SK-N-SH treated with all-trans-retinoic acid at 6 μM for 48 hours (cell line): ENCODE results near the gene IGDCC3.

ENCODE experiments used
- ARNTL ChIP-seq: fragments of 450-650 bp; formaldehyde crosslinking; IDR thresholded peaks from 2 replicates; pipeline ENCODE4 v1.5.0; 2020; ENCODE audit warnings: low read depth, mild to moderate bottlenecking, moderate library complexity, borderline replicate concordance
- PATZ1 ChIP-seq: fragments of 250-450 bp; sonication (Bioruptor Pico); IDR thresholded peaks from 2 replicates; pipeline ENCODE4 v1.8.0; 2020; ENCODE audit warnings: mild to moderate bottlenecking, moderate library complexity, borderline replicate concordance
- POU6F1 ChIP-seq: fragments of 250-450 bp; sonication (Bioruptor Pico); IDR thresholded peaks from 2 replicates; pipeline ENCODE4 v1.8.0; 2021; ENCODE audit warnings: low read depth, mild to moderate bottlenecking, moderate library complexity, borderline replicate concordance
- RARB ChIP-seq: fragments of 250-450 bp; sonication (Bioruptor Pico); IDR thresholded peaks from 2 replicates; pipeline ENCODE4 v1.8.0; 2021; ENCODE audit warnings: mild to moderate bottlenecking, moderate library complexity
- TOX ChIP-seq: fragments of 250-450 bp; sonication (Bioruptor Pico); IDR thresholded peaks from 2 replicates; pipeline ENCODE4 v1.8.0; 2021; ENCODE audit warnings: mild to moderate bottlenecking, moderate library complexity, borderline replicate concordance
- ZC3H10 ChIP-seq: fragments of 250-450 bp; sonication (Bioruptor Pico); IDR thresholded peaks from 2 replicates; pipeline ENCODE4 v1.5.1; 2021; ENCODE audit warnings: mild to moderate bottlenecking, moderate library complexity
- ZFP3 ChIP-seq: fragments of 250-450 bp; sonication (Bioruptor Pico); IDR thresholded peaks from 2 replicates; pipeline ENCODE4 v1.5.0; 2020; ENCODE audit warnings: mild to moderate bottlenecking, moderate library complexity
- ZFP30 ChIP-seq: fragments of 450-650 bp; formaldehyde crosslinking; IDR thresholded peaks from 2 replicates; pipeline ENCODE4 v1.5.0; 2022; ENCODE audit warnings: mild to moderate bottlenecking, moderate library complexity
- ZNF70 ChIP-seq: fragments of 450-650 bp; formaldehyde crosslinking; IDR thresholded peaks from 2 replicates; pipeline ENCODE4 v1.5.0; 2020; ENCODE audit warnings: mild to moderate bottlenecking, moderate library complexity

- no peak for TF ChIP-seq ZFP3 (CRISPR knock-in tag)
- TF ChIP-seq TOX (CRISPR knock-in tag): no peak
- TF ChIP-seq ZNF70 (CRISPR knock-in tag): no peak
- TF ChIP-seq PATZ1 (CRISPR knock-in tag): no peak
- no peak for TF ChIP-seq ARNTL (CRISPR knock-in tag)
- no peak for TF ChIP-seq RARB (CRISPR knock-in tag)
- TF ChIP-seq ZC3H10 (CRISPR knock-in tag): no peak
- no peak for TF ChIP-seq POU6F1 (CRISPR knock-in tag)
- no peak for TF ChIP-seq ZFP30 (CRISPR knock-in tag)
These were observed 39.1 kb upstream of the IGDCC3 start for GRCh38 chr15:65416845-65417416.
